ENCODE results near the gene PPP1R13B.

DNA sequence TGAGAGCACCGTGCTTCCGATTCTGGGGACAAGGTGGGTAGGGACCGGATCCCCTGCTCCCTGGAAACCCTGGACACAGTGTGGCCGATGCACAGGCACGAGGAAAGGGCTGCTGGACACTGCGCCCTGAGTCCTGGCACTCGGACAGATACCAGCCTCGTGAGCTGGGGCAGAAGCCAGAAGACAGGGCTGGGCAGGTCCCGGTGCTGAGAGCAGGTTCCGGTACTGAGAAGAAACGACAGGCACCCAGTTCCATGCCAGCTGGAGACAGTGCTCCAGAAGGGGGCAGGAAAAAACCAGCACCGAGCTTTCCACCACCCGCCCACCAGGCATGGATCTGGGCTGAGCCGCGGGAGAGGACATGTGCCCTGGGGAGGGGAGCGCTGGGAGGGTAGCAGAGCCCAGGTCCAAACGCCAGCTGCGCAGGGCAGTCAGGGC, 138.6 kb downstream of the PPP1R13B start:
- TF ChIP-seq GATA2 (IDR thresholded peaks at IDR 0.05; ENCODE audit: low read depth, low read length): no peak
- no peak for TF ChIP-seq GATA3 (IDR thresholded peaks at IDR 0.05; ENCODE audit: low read depth, low read length)

All from SH-SY5Y (cell line).